Heart left ventricle (tissue), 16 donors: ENCODE data around the gene SLIT3. TPM values are rescaled to one million over a fixed set of nuclear protein-coding genes. Genes with fewer than 3 reads are reported as not detected.

Experiments
- ATAC-seq, 4 donors: fragments of 200-7000 bp; cut with Tn5 transposase; one replicate each; pipeline ENCODE4 v1.9.1; 2020 to 2022; ENCODE audit warnings: moderate library complexity in 4 of 4, mild to moderate bottlenecking in 3 of 4, moderate number of reproducible peaks in 1 of 4
- DNase-seq, 5 donors: peaks; one replicate each; pipeline ENCODE4 v3.0.0-alpha.2; 2020
- H3K27ac ChIP-seq, 12 donors: fragments of 200-600 bp; sonication (generic) in 4 of 12; one replicate each; pipeline versions ENCODE4 v1.5.0 to v1.8.0; 2016 to 2022; ENCODE audit warnings: mild to moderate bottlenecking in 2 of 12
- H3K27me3 ChIP-seq, 9 donors: fragments of 200-600 bp; sonication (generic) in 2 of 9; one replicate each; pipeline versions ENCODE4 v1.5.1 to v1.8.0; 2016 to 2022; ENCODE audit warnings: mild to moderate bottlenecking in 3 of 9
- H3K36me3 ChIP-seq, 9 donors: fragments of 200-600 bp; sonication (generic) in 2 of 9; one replicate each; pipeline versions ENCODE4 v1.5.0 to v1.8.0; 2018 to 2022; ENCODE audit warnings: mild to moderate bottlenecking in 2 of 9
- H3K4me1 ChIP-seq, 12 donors: fragments of 200-600 bp; sonication (generic) in 4 of 12; one replicate each; pipeline versions ENCODE4 v1.5.0 to v1.8.0; 2016 to 2022; ENCODE audit warnings: mild to moderate bottlenecking in 3 of 12
- H3K4me3 ChIP-seq, 12 donors: fragments of 200-600 bp; sonication (generic) in 4 of 12; one replicate each; pipeline versions ENCODE4 v1.5.0 to v1.8.0; 2017 to 2022; ENCODE audit warnings: mild to moderate bottlenecking in 9 of 12, moderate library complexity in 4 of 12
- H3K9me3 ChIP-seq, 12 donors: fragments of 200-600 bp; sonication (generic) in 4 of 12; one replicate each; pipeline versions ENCODE4 v1.5.0 to v1.8.0; 2016 to 2022; ENCODE audit warnings: mild to moderate bottlenecking in 1 of 12
- POLR2A ChIP-seq, 2 donors: fragments of 450-650 bp; IDR thresholded peaks; one replicate each; pipeline ENCODE4 v1.6.1; 2017; ENCODE audit warnings: antibody characterized with exemption in 2 of 2, mild to moderate bottlenecking in 2 of 2, moderate library complexity in 2 of 2
- WGBS, 4 donors: extraction: QIAGEN DNeasy Blood & Tissue Kit in 2 of 4; methylation state at CpG; one replicate each; pipeline versions ENCODE4 v1.1.5 to v1.1.7; 2013 to 2018; 5-methylcytosine and 5-hydroxymethylcytosine counted together
- intact Hi-C, 10 donors: fragments of 100-400 bp; cut with DNase I; formaldehyde crosslinking; loops; one replicate each; pipeline versions ENCODE4 v1.11.1 to v1.14.2; 2022
- polyA plus RNA-seq, 2 donors: library from polyadenylated mRNA; stranded (reverse); fragments of 200-250 nt; gene quantifications; one replicate each; pipeline ENCODE4 v1.2.3, GENCODE V29; 2013
- total RNA-seq, 9 donors: library from RNA; depleted of rRNA in 2 of 9; stranded (reverse); fragments of >200 nt in 2 of 9; fragmentation: NEBNext Ultra II Directional in 3 of 9; extraction: Animal tissue kit (Norgen Biotek cat#: 25700) in 3 of 9; gene quantifications; one replicate each; pipeline versions ENCODE4 v1.1.0 to v1.2.4, GENCODE V29; 2016 to 2023
- TF ChIP-seq, protein P1 (sequence below), 12 donors: fragments of 200-600 bp; sonication (generic) in 4 of 12; IDR thresholded peaks; one replicate each; pipeline versions ENCODE4 v1.5.0 to v1.8.0; 2018 to 2022; ENCODE audit warnings: antibody characterized with exemption in 12 of 12, mild to moderate bottlenecking in 5 of 12
- donor health status: ischemic (EF 13 %, LVEDD 7.1; RV severe dilation, severe dysfunction).
- donor health status: healthy with polysubstance abuse.
- donor health status: DM: no; HTN: yes; CAD: no.
- donor health status: DM: no; HTN: no; CAD: no.
- donor health status: ischemic (EF 25% LVEDD 6.9; RV normal size, moderate dysfunction).
- donor health status: ischemic (EF 25% LVEDD 5.7; RV mildly dilated, moderate dysfunction).
- donor health status: healthy.
- donor health status: DM: yes; HTN: yes; CAD: no.
- donor health status: ischemic (EF 35%, LVEDD 5.7; RV mildly dilated, moderate dysfunction).
- donor health status: nonischemic (EF 11% LVEDD 7.7; RV severe dilation, severe dysfunction).
- donor health status: DM: yes; HTN: yes; CAD: no.
- donor health status: PGD.
- donor health status: ischemic (EF 29% LVEDD 5.4; RV normal size, mild dysfunction).
- donor health status: nonischemic (EF 23%, LVEDD 6.1; RV moderate dilation, normal function).

SLIT3 gene
- total and polyA plus RNA-seq, 11 donors, result 2.3 to 40.3 (median 14.4) TPM

DNA sequence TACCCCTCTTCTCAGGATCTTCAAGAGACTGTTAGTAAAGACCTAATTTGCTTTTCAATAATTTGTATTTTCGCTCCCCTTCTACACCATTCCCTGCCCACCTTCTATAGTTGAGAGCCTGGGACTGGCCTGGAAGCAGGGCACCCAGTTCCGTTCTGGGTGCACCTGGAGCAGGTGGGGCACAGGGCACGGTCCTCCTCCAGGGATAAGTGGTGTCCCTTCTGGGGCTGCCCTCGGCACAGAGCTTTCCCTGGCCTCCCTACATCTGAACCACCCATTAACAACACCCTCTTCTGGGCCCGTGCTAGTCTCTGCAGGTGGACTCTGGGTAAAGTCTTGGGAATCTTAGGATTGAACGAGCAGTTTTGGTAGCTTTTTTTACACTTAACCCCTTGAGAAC lies 628.9 kb downstream of the SLIT3 start:
- no peak overlapping the region for H3K27ac ChIP-seq
- no peaks in the 10 kb centered on the region for H3K4me1 ChIP-seq
- no peaks in the 10 kb centered on the region for H3K9me3 ChIP-seq
- 74 to 84% (median 80%) methylated on average over 6 of the region's 6 CpGs for WGBS, 4 donors
- intact Hi-C loops, result loop anchor here in 3 of 10 donors (10.0 kb wide), 3 partner anchors 397 to 903 kb away; partner anchors contain the start of gene SLIT3 (in 2 of the 3)
- no peaks in the 10 kb centered on the region for H3K27me3 ChIP-seq
- peaks cover 0 to 7% (median 0%) of the 10 kb centered on the region in 9 donors for H3K36me3 ChIP-seq
- ATAC-seq (no peak), DNase-seq (no peak)
- no peak overlapping the region for H3K4me3 ChIP-seq
- no peak for TF ChIP-seq POLR2A (IDR thresholded peaks at IDR 0.05)
- TF ChIP-seq, protein P1, sequence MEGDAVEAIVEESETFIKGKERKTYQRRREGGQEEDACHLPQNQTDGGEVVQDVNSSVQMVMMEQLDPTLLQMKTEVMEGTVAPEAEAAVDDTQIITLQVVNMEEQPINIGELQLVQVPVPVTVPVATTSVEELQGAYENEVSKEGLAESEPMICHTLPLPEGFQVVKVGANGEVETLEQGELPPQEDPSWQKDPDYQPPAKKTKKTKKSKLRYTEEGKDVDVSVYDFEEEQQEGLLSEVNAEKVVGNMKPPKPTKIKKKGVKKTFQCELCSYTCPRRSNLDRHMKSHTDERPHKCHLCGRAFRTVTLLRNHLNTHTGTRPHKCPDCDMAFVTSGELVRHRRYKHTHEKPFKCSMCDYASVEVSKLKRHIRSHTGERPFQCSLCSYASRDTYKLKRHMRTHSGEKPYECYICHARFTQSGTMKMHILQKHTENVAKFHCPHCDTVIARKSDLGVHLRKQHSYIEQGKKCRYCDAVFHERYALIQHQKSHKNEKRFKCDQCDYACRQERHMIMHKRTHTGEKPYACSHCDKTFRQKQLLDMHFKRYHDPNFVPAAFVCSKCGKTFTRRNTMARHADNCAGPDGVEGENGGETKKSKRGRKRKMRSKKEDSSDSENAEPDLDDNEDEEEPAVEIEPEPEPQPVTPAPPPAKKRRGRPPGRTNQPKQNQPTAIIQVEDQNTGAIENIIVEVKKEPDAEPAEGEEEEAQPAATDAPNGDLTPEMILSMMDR (IDR thresholded peaks at IDR 0.05), result no peak

DNA sequence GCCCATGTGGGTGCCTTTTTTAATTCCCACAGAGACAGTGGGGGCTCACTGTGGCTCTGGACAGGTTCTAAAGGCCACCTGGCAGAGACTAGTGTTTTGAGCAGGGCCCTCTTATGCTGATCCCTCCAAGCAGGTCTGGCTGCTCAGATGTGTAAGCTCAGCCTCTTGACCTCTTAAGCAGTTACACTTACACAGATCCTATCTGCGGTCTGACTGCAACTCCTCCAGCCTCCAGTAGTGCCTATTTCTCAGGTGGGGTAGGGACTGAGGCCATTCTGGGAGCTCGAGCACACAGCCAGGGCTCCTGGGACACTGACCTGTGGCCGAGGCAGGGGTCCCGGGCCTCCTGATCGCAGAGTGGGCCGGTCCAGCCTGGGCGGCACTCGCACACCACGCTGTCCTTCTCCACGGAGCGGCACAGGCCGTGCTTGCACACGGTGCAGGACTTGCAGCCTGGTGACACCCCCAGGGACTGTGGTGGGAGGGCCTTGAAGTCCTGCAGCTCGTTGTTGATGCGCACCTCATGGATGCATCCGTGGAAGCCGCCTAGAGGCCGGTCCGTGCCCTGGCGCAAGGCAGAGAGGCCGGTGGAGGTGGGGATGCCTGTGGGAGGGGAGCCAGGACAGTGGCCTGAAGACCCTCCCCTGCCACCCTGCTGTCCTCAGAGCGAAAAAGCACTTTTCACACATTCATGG lies 629.9 kb downstream of the SLIT3 start:
- no peak for DNase-seq
- intact Hi-C loops, result loop anchor here in 3 of 10 donors (10.0 kb wide), 3 partner anchors 396 to 904 kb away; partner anchors contain the start of gene SLIT3 (in 2 of the 3)
- no peak for TF ChIP-seq POLR2A (IDR thresholded peaks at IDR 0.05)
- TF ChIP-seq, protein P1 (IDR thresholded peaks at IDR 0.05), result no peak
- H3K9me3 ChIP-seq, result no peaks in the 10 kb centered on the region
- H3K27ac ChIP-seq, result no peak overlapping the region
- 74 to 80% (median 77%) methylated on average over 18 to 22 of the region's 22 CpGs for WGBS, 4 donors
- no peaks in the 10 kb centered on the region for H3K27me3 ChIP-seq
- no peak overlapping the region for H3K4me3 ChIP-seq
- no peaks in the 10 kb centered on the region for H3K4me1 ChIP-seq
- peak in 1 of 4 donors; percentile 37 for ATAC-seq
- peaks cover 0 to 9% (median 0%) of the 10 kb centered on the region in 9 donors for H3K36me3 ChIP-seq

DNA sequence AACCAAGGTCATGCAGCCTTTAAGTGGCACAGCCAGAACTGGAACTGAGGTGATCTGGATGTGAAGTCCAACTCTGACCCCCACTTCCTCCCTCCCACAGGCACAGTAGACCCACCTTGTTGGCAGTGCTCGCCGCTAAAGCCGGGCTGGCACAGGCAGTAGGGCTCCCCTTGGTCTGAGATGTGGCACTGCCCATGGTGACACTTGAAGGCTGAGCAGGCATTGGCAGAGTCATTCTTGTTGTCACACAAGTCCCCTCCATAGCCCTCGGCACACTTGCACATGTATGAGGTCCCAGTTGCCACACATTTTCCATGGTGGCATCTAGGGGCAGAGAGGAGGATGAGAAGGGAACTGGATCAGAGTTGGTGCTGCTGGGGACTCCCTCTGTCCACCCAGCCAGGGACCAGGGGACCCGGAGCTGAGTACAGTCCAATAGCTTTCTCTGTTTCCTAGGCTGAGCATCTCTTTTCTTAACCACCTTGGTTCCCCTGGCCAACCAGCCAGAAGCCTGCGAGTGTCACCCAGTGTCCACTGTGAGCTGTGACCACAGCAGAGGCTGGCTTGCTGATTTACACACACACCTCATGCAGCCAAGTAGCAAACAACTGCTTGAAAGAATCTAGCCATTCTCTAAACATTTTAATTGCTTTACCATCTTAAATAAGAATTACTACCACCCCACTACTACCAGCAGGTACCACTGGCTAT lies 631.1 kb downstream of the SLIT3 start:
- no peaks in the 10 kb centered on the region for H3K4me1 ChIP-seq
- H3K4me3 ChIP-seq, result no peak overlapping the region
- WGBS, 4 donors, result 94 to 96% (median 95%) methylated on average over 6 of the region's 6 CpGs
- no peak overlapping the region for H3K27ac ChIP-seq
- DNase-seq, result no peak
- ATAC-seq, result no peak
- intact Hi-C loops, result loop anchor here in 3 of 10 donors (10.0 kb wide), 3 partner anchors 395 to 905 kb away; partner anchors contain the start of gene SLIT3 (in 2 of the 3)
- H3K27me3 ChIP-seq, result no peaks in the 10 kb centered on the region
- H3K9me3 ChIP-seq, result no peaks in the 10 kb centered on the region
- peaks cover 0 to 9% (median 0%) of the 10 kb centered on the region in 9 donors for H3K36me3 ChIP-seq
- TF ChIP-seq POLR2A (IDR thresholded peaks at IDR 0.05), result no peak

DNA sequence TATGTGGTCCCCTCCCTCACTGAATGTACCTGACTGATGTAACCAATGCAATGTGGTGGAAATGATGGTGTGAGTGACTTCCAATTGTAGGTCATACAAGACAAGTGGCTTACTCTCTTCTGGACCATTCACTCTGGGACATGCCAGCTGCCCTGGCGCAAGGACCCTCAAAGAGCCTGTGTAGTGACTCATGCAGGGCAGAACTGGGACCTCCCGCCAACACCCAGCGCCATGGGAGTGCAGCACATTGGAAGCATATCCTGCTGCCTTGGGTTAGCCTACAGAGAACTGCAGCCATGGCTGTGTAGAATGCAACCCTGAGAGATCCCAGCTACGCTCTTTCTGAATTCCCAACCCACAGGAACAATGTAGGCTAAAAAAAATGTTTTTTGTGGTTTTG lies 631.8 kb downstream of the SLIT3 start:
- no peak for ATAC-seq
- DNase-seq, result no peak
- intact Hi-C loops, result no loop called here
- Histone ChIP-seq H3K27me3 (no peaks in the 10 kb centered on the region), H3K27ac (no peak overlapping the region), H3K9me3 (no peaks in the 10 kb centered on the region), H3K36me3 (peaks cover 0 to 9% (median 0%) of the 10 kb centered on the region in 9 donors), H3K4me1 (no peaks in the 10 kb centered on the region), H3K4me3 (no peak overlapping the region)
- TF ChIP-seq POLR2A (IDR thresholded peaks at IDR 0.05), result no peak
- TF ChIP-seq, protein P1 (IDR thresholded peaks at IDR 0.05), result no peak
- 88 to 100% (median 95%) methylated on average over 2 to 4 of the region's 4 CpGs for WGBS, 4 donors
